H9 (cell line): ENCODE data around the gene CNBD2. TPM values are rescaled to one million over a fixed set of nuclear protein-coding genes. Genes with fewer than 3 reads are reported as not detected.
A peak's percentile ranks its signal among the peaks of the same experiment; 100 is the strongest.

Source experiments
- DNase-seq: peaks from one replicate; pipeline ENCODE4 v3.0.0-alpha.2; 2017
- H2AFZ ChIP-seq: one replicate; pipeline ENCODE4 v1.6.1; 2013; ENCODE audit warnings: mild to moderate bottlenecking, low read length, control low read depth, moderate library complexity
- H2AK5ac ChIP-seq: 2 replicates; pipeline ENCODE4 v1.6.1; 2013; ENCODE audit warnings: low read length, control low read depth, mixed read lengths; ENCODE audit not compliant: insufficient read length
- H2BK120ac ChIP-seq: one replicate; pipeline ENCODE4 v1.6.1; 2013; ENCODE audit warnings: low read depth, mild to moderate bottlenecking, low read length, control low read depth, inconsistent platforms; ENCODE audit not compliant: poor library complexity, severe bottlenecking
- H2BK12ac ChIP-seq: 2 replicates; pipeline ENCODE4 v1.6.1; 2013; ENCODE audit warnings: low read length, control low read depth, mixed read lengths, low read depth; ENCODE audit not compliant: insufficient read length
- H2BK15ac ChIP-seq: 2 replicates; pipeline ENCODE4 v1.6.1; 2013; ENCODE audit warnings: low read depth, low read length, control low read depth
- H2BK20ac ChIP-seq: one replicate; pipeline ENCODE4 v1.6.1; 2013; ENCODE audit warnings: low read depth, mild to moderate bottlenecking, low read length, control low read depth, inconsistent platforms; ENCODE audit not compliant: poor library complexity, severe bottlenecking
- H2BK5ac ChIP-seq: 2 replicates; pipeline ENCODE4 v1.6.1; 2013; ENCODE audit warnings: low read length, control low read depth, mixed read lengths; ENCODE audit not compliant: insufficient read length
- H3K14ac ChIP-seq: 2 replicates; pipeline ENCODE4 v1.6.1; 2013; ENCODE audit warnings: low read length, control low read depth; ENCODE audit not compliant: insufficient read depth
- H3K18ac ChIP-seq: 2 replicates; pipeline ENCODE4 v1.6.1; 2013; ENCODE audit warnings: low read depth, mild to moderate bottlenecking, mixed read lengths, low read length, control low read depth; ENCODE audit not compliant: insufficient read length
- H3K23ac ChIP-seq: 2 replicates; pipeline ENCODE4 v1.6.1; 2013; ENCODE audit warnings: low read length, control low read depth, mixed read lengths, low read depth; ENCODE audit not compliant: insufficient read length
- H3K23me2 ChIP-seq: 2 replicates; pipeline ENCODE4 v1.6.1; 2013; ENCODE audit warnings: low read depth, mild to moderate bottlenecking, mixed read lengths, low read length, control low read depth; ENCODE audit not compliant: insufficient read length, poor library complexity, severe bottlenecking
- H3K27ac ChIP-seq: 2 replicates; pipeline ENCODE4 v1.5.1; 2013; ENCODE audit warnings: low read length, control low read depth, mixed read lengths, low read depth; ENCODE audit not compliant: insufficient read length
- H3K27me3 ChIP-seq: 2 replicates; pipeline ENCODE4 v1.6.1; 2013; ENCODE audit warnings: low read length, control low read depth, inconsistent platforms; ENCODE audit not compliant: insufficient read depth
- H3K4ac ChIP-seq: 2 replicates; pipeline ENCODE4 v1.6.1; 2013; ENCODE audit warnings: low read depth, mild to moderate bottlenecking, control low read depth, inconsistent platforms, low read length, moderate library complexity
- H3K4me1 ChIP-seq: 2 replicates; pipeline ENCODE4 v1.6.1; 2013; ENCODE audit warnings: low read length, control low read depth, inconsistent platforms; ENCODE audit not compliant: insufficient read depth
- H3K4me2 ChIP-seq: 2 replicates; pipeline ENCODE4 v1.6.1; 2013; ENCODE audit warnings: low read length, control low read depth, mixed read lengths; ENCODE audit not compliant: insufficient read length, insufficient read depth
- H3K56ac ChIP-seq: 2 replicates; pipeline ENCODE4 v1.6.1; 2013; ENCODE audit warnings: low read depth, mild to moderate bottlenecking, mixed read lengths, low read length, control low read depth; ENCODE audit not compliant: insufficient read length
- H3K79me1 ChIP-seq: 2 replicates; pipeline ENCODE4 v1.6.1; 2013; ENCODE audit warnings: low read depth, mild to moderate bottlenecking, moderate library complexity, low read length, control low read depth, inconsistent platforms; ENCODE audit not compliant: insufficient read depth, poor library complexity, severe bottlenecking
- H3K79me2 ChIP-seq: 2 replicates; pipeline ENCODE4 v1.6.1; 2013; ENCODE audit warnings: low read length, control low read depth, inconsistent platforms; ENCODE audit not compliant: insufficient read depth
- H3K9ac ChIP-seq: 2 replicates; pipeline ENCODE4 v1.6.1; 2013; ENCODE audit warnings: low read length, control low read depth, mixed read lengths; ENCODE audit not compliant: insufficient read length; ENCODE audit errors: extremely low read depth
- H3K9me3 ChIP-seq: one replicate; pipeline ENCODE4 v1.6.1; 2013; ENCODE audit warnings: low read depth, low read length, inconsistent platforms; ENCODE audit not compliant: control insufficient read depth
- H3T11ph ChIP-seq: one replicate; pipeline ENCODE4 v1.6.1; 2013; ENCODE audit warnings: mild to moderate bottlenecking, low read length, control low read depth, inconsistent platforms
- H4K20me1 ChIP-seq: one replicate; pipeline ENCODE4 v1.6.1; 2013; ENCODE audit not compliant: control insufficient read depth, insufficient read length, insufficient read depth
- H4K5ac ChIP-seq: 2 replicates; pipeline ENCODE4 v1.6.1; 2013; ENCODE audit warnings: low read depth, mild to moderate bottlenecking, mixed read lengths, low read length, control low read depth; ENCODE audit not compliant: insufficient read length
- H4K8ac ChIP-seq: replicated peaks from 2 replicates; pipeline ENCODE4 v1.6.1; 2013; ENCODE audit warnings: low read length, control low read depth, mixed read lengths, low read depth; ENCODE audit not compliant: insufficient read length
- H4K91ac ChIP-seq: 2 replicates; pipeline ENCODE4 v1.6.1; 2013; ENCODE audit warnings: low read depth, mild to moderate bottlenecking, moderate library complexity, mixed read lengths, low read length, control low read depth; ENCODE audit not compliant: insufficient read length
- H3K27ac Mint-ChIP-seq, 3 experiments: 2 replicates in 2 of 3; 3 replicates in 1 of 3; pipeline ENCODE4 v1.8.0; 2020 to 2021; ENCODE audit warnings: mixed read lengths in 3 of 3, mild to moderate bottlenecking in 1 of 3, moderate library complexity in 1 of 3
- H3K27me3 Mint-ChIP-seq: 2 replicates; pipeline ENCODE4 v1.8.0; 2021; ENCODE audit warnings: low read depth, mild to moderate bottlenecking, moderate library complexity, mixed read lengths
- H3K36me3 Mint-ChIP-seq, 3 experiments: 2 replicates in 2 of 3; 3 replicates in 1 of 3; pipeline ENCODE4 v1.8.0; 2020 to 2021; ENCODE audit warnings: low read depth in 3 of 3, mixed read lengths in 3 of 3; ENCODE audit not compliant: insufficient read depth in 1 of 3
- H3K4me1 Mint-ChIP-seq, 2 experiments: 2 replicates each; pipeline ENCODE4 v1.8.0; 2020; ENCODE audit warnings: mixed read lengths in 2 of 2
- H3K4me3 Mint-ChIP-seq, 2 experiments: 2 replicates in 1 of 2; 3 replicates in 1 of 2; pipeline ENCODE4 v1.8.0; 2020 to 2021; ENCODE audit warnings: mild to moderate bottlenecking in 2 of 2, mixed read lengths in 2 of 2, moderate library complexity in 1 of 2
- H3K9me3 Mint-ChIP-seq, 2 experiments: 2 replicates in 1 of 2; 3 replicates in 1 of 2; pipeline ENCODE4 v1.8.0; 2020; ENCODE audit warnings: mild to moderate bottlenecking in 2 of 2, mixed read lengths in 2 of 2, moderate library complexity in 1 of 2
- WGBS: extraction: QIAGEN DNeasy Blood & Tissue Kit; methylation state at CpG from one replicate; pipeline ENCODE4 v1.1.7; 2013; ENCODE audit warnings: missing lambda C conversion rate, low lambda C conversion rate, mixed read lengths; ENCODE audit not compliant: insufficient read length; ENCODE audit errors: extremely low coverage; 5-methylcytosine and 5-hydroxymethylcytosine counted together
- total RNA-seq: library from RNA; stranded (reverse); gene quantifications from 2 replicates; pipeline ENCODE4 v1.2.1, GENCODE V29; 2021
- TF ChIP-seq, protein P1 (sequence below): fragments of 200-600 bp; sonication (generic); conservative IDR thresholded peaks from 3 replicates; pipeline ENCODE4 v1.8.0; 2021; ENCODE audit warnings: antibody characterized with exemption, mild to moderate bottlenecking

CNBD2 gene
- total RNA-seq, 1 experiment from 2014 or later: 3.1 TPM

DNA sequence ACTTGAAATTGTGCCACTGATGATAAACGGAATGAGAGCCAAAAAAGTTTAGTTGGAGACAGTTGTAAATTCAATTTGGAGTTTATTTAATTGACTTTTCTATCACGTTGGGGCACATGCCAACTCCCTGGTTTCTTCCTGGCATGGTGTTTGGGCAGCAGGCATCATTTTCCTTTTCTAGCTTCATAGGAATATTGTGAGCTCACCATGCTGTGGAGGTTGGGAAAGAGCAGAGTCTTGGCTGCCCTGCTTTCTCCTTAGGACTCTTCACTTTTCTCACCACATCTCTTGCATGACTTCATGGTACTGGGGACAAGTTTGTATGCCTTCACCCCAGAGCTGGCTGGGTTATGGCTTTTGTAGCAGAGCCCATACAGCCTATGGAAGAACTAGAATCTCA, 20.5 kb upstream of the CNBD2 start:
- Histone ChIP-seq H3K27me3 (no peaks in the 10 kb centered on the region), H3K9ac (no peak overlapping the region), H3K14ac (no peak overlapping the region), H2BK120ac (no peak overlapping the region), H2AFZ (no peak overlapping the region), H4K20me1 (no peaks in the 10 kb centered on the region), H4K8ac (no peak overlapping the region), H3K23me2 (peaks cover 2% of the 10 kb centered on the region), H3K79me1 (no peaks in the 10 kb centered on the region), H2BK15ac (no peak overlapping the region), H3K23ac (no peak overlapping the region), H3K79me2 (no peaks in the 10 kb centered on the region), H3K9me3 (no peaks in the 10 kb centered on the region), H2BK20ac (no peak overlapping the region), H4K91ac (no peak overlapping the region), H2AK5ac (no peak overlapping the region), H3K4me1 (no peaks in the 10 kb centered on the region; the same call in 1 of the 2 replicates), H3K4ac (no peak overlapping the region), H3K27ac (no peak overlapping the region), H2BK5ac (no peak overlapping the region), H4K5ac (no peak overlapping the region), H3K18ac (no peak overlapping the region), H3K4me2 (no peak overlapping the region), H3K56ac (no peak overlapping the region), H3T11ph (no peak overlapping the region), H2BK12ac (no peak overlapping the region)
- H3K9me3 Mint-ChIP-seq: no peaks in the 10 kb centered on the region
- H3K36me3 Mint-ChIP-seq: peaks cover 2 to 29% (median 18%) of the 10 kb centered on the region in 3 experiments; a peak in 6 of 7 replicates
- H3K4me3 Mint-ChIP-seq: no peak overlapping the region
- H3K4me1 Mint-ChIP-seq: peaks cover 9 to 15% of the 10 kb centered on the region in 2 experiments
- DNase-seq: no peak
- peak overlapping the region in 2 of 3 experiments; percentile 75 to 82; a peak in 3 of 7 replicates for H3K27ac Mint-ChIP-seq
- WGBS: no CpG with 5 or more reads among the region's 2 CpGs
- H3K27me3 Mint-ChIP-seq: no peaks in the 10 kb centered on the region
- TF ChIP-seq, protein P1, sequence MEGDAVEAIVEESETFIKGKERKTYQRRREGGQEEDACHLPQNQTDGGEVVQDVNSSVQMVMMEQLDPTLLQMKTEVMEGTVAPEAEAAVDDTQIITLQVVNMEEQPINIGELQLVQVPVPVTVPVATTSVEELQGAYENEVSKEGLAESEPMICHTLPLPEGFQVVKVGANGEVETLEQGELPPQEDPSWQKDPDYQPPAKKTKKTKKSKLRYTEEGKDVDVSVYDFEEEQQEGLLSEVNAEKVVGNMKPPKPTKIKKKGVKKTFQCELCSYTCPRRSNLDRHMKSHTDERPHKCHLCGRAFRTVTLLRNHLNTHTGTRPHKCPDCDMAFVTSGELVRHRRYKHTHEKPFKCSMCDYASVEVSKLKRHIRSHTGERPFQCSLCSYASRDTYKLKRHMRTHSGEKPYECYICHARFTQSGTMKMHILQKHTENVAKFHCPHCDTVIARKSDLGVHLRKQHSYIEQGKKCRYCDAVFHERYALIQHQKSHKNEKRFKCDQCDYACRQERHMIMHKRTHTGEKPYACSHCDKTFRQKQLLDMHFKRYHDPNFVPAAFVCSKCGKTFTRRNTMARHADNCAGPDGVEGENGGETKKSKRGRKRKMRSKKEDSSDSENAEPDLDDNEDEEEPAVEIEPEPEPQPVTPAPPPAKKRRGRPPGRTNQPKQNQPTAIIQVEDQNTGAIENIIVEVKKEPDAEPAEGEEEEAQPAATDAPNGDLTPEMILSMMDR: no peak
